Prostate gland (tissue), 2 donors: ENCODE measurements around the gene RABGAP1. TPM values are rescaled to one million over a fixed set of nuclear protein-coding genes. Genes with fewer than 3 reads are reported as not detected.

Experiments used
- DNase-seq: peaks from one replicate; pipeline ENCODE4 v3.0.0-alpha.2; 2019; ENCODE audit warnings: low spot score
- H3K27ac ChIP-seq, 2 donors: fragments of 200-600 bp; sonication (generic); 2 replicates each; pipeline ENCODE4 v1.5.1; 2017 to 2019
- H3K27me3 ChIP-seq: fragments of 200-600 bp; sonication (generic); replicated peaks from 2 replicates; pipeline ENCODE4 v1.5.1; 2019; ENCODE audit not compliant: insufficient read depth
- H3K36me3 ChIP-seq, 2 donors: fragments of 200-600 bp; sonication (generic); 1 replicate in 1 of 2; 2 replicates in 1 of 2; pipeline versions ENCODE4 v1.5.1 to v1.8.1; 2017 to 2019
- H3K4me1 ChIP-seq: fragments of 200-600 bp; sonication (generic); replicated peaks from 2 replicates; pipeline ENCODE4 v1.5.1; 2019
- H3K4me3 ChIP-seq, 2 donors: fragments of 200-600 bp; sonication (generic); 2 replicates each; pipeline ENCODE4 v1.5.1; 2017 to 2019
- H3K9me3 ChIP-seq: fragments of 200-600 bp; sonication (generic); 2 replicates; pipeline ENCODE4 v1.5.1; 2017
- CTCF ChIP-seq, 4 experiments: fragments of 200-600 bp in 2 of 4; fragments of 450-650 bp in 2 of 4; sonication (generic) in 2 of 4; IDR thresholded peaks; 1 replicate in 3 of 4; 2 replicates in 1 of 4; pipeline ENCODE4 v1.5.1; 2016 to 2019; ENCODE audit warnings: antibody characterized with exemption in 4 of 4, mild to moderate bottlenecking in 2 of 4, moderate library complexity in 2 of 4
- POLR2A ChIP-seq: fragments of 450-650 bp; IDR thresholded peaks from one replicate; pipeline ENCODE4 v1.6.1; 2016; ENCODE audit warnings: antibody characterized with exemption, mild to moderate bottlenecking
- POLR2AphosphoS5 ChIP-seq: sonication (generic); formaldehyde crosslinking; IDR thresholded peaks from one replicate; pipeline ENCODE4 v1.6.1; 2017; ENCODE audit warnings: antibody characterized with exemption
- WGBS: methylation state at CpG from one replicate; pipeline ENCODE4 v1.1.5; 2018; 5-methylcytosine and 5-hydroxymethylcytosine counted together
- intact Hi-C: fragments of 100-400 bp; cut with DNase I; formaldehyde crosslinking; loops from one replicate; pipeline ENCODE4 v1.14.2; 2022
- total RNA-seq, 2 donors: library from RNA; depleted of rRNA; stranded (reverse); fragments of >200 nt; gene quantifications; one replicate each; pipeline ENCODE4 v1.1.0, GENCODE V29; 2016

Gene RABGAP1
- total RNA-seq, 2 donors from 2014 or later, result 59.8 to 104 TPM

DNA sequence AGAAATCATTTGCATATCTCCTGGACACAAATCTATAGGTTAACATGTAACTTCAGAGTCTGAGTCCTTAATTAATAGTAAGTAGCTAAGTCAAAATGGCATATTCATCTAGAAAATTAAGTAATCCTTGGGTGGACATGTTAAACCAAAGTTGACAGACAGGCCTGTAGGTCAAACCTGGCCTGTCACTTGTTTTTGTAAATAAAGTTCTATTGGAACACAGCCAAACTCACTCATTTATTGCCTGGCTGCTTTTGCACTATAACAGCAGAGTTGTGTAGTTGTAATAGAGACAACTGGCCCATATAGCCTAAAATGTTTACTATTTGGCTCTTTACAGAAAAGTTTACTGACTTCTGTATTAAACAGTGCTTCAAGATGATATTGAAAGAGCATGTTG, 68.1 kb downstream of the RABGAP1 start:
- H3K9me3 ChIP-seq, result no peaks in the 10 kb centered on the region
- no peaks in the 10 kb centered on the region for H3K36me3 ChIP-seq
- no peak for DNase-seq
- no peak overlapping the region for H3K27ac ChIP-seq
- no peaks in the 10 kb centered on the region for H3K4me1 ChIP-seq
- intact Hi-C loops, result no loop called here
- no peaks in the 10 kb centered on the region for H3K27me3 ChIP-seq
- TF ChIP-seq POLR2AphosphoS5 (no peak), CTCF (IDR thresholded peaks at IDR 0.05) (no peak), POLR2A (no peak)
- no peak overlapping the region for H3K4me3 ChIP-seq

DNA sequence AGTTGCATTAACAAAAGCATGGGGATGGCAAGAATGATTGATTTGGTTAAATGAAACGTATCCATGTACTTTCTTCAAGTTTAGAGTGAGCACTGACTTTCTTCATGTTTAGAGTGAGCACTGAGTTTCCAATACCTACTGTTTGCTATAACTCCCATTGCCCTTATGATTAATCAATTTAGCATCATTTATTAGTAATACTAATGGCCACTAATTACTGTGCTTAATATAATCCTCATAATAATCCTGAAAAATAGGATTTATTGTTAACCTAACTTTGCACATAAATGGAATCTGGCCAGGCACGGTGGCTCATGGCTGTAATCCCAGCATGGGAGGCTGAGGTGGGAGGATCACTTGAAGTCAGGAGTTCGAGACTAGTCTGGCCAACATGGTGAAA, 70.6 kb downstream of the RABGAP1 start:
- Histone ChIP-seq H3K36me3 (no peaks in the 10 kb centered on the region), H3K4me3 (no peak overlapping the region), H3K27me3 (no peaks in the 10 kb centered on the region), H3K9me3 (no peaks in the 10 kb centered on the region), H3K4me1 (no peaks in the 10 kb centered on the region), H3K27ac (no peak overlapping the region)
- intact Hi-C loops, result no loop called here
- no peak for DNase-seq
- WGBS, result 79% methylated on average over 3 of the region's 3 CpGs
- no peak for TF ChIP-seq CTCF (IDR thresholded peaks at IDR 0.05)
- TF ChIP-seq POLR2AphosphoS5, result no peak
- TF ChIP-seq POLR2A, result no peak

DNA sequence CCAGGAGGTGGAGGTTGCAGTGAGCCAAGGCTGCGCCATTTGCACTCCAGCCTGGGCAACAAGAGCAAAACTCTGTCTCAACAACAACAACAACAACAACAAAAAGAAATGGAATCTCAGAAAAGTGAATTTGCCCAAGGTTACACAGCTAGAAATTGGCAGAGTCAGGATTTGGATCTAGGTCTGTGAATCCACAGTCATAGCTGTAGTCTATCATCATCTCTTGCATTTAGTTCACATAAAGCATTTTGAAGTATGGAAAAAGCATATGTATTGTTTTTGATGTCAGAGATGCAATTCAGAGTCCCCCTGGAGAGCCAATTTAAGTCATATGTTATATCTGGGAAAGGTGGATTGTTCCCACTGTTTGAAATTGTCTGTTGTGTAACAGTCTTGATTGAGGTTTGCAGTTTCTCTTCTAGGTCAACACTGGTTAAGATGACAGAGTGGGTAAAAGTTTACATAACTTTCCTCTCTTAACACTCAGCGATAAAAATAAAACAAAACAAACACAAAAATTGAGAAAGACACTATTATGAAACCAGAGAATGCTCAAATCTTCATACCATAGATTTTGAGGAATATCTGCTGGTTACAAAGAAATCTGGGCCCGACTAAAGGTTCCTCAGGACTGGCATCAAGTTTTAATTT, 71.2 kb downstream of the RABGAP1 start:
- no peak for TF ChIP-seq CTCF (IDR thresholded peaks at IDR 0.05)
- no peak for TF ChIP-seq POLR2A
- no peak for TF ChIP-seq POLR2AphosphoS5
- no peaks in the 10 kb centered on the region for H3K9me3 ChIP-seq
- intact Hi-C loops, result no loop called here
- H3K36me3 ChIP-seq, result no peaks in the 10 kb centered on the region
- H3K27me3 ChIP-seq, result no peaks in the 10 kb centered on the region
- no peak overlapping the region for H3K4me3 ChIP-seq
- no peaks in the 10 kb centered on the region for H3K4me1 ChIP-seq
- H3K27ac ChIP-seq, result no peak overlapping the region
- WGBS, result 87% methylated on average over 3 of the region's 3 CpGs
- no peak for DNase-seq

DNA sequence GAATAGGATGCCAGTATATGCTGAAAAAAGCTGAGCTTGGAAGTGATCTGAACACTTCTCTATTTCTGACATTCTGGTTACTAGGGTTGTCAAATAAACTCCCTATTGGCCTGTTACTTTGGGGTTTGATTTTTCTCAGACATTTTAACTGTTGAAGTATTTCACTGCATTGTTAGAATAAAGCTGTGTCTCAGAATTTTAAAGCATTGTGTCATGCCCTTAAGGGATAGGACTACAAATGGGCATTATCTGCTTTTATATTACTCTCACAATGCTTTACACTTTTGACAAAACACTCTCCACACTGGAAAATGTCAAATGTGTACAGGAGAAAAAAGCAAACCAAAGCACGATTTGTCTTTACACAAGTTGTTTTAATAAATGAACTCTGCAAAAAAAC, 75.8 kb downstream of the RABGAP1 start:
- no peaks in the 10 kb centered on the region for H3K9me3 ChIP-seq
- H3K4me3 ChIP-seq, result no peak overlapping the region
- H3K27ac ChIP-seq, result no peak overlapping the region
- no peaks in the 10 kb centered on the region for H3K4me1 ChIP-seq
- no peak for DNase-seq
- intact Hi-C loops, result no loop called here
- WGBS, result 81% methylated on average over 1 of the region's 1 CpG
- H3K27me3 ChIP-seq, result no peaks in the 10 kb centered on the region
- TF ChIP-seq CTCF (IDR thresholded peaks at IDR 0.05), result no peak
- TF ChIP-seq POLR2AphosphoS5, result no peak
- no peak for TF ChIP-seq POLR2A
- H3K36me3 ChIP-seq, result no peaks in the 10 kb centered on the region

DNA sequence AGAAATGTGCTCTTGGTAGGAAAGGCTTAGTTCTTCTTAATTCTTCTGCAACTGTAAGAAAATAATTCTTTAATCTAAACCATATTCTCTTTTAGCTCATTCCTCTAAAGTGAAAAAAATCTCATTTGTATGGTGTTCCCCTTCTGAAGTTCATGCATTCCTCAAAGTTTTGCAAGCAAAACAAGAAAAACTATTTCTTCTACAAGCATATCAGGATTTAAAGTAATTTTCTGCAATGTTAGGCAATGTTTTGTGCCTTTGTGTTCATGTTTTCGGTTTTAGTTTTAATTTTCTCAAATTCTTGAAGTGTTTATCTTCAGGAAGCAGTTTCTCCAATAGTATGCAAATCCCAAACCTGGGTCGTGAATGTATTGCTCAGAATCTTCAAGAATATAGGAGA, 80.0 kb downstream of the RABGAP1 start:
- no peak for TF ChIP-seq POLR2A
- no peak for TF ChIP-seq POLR2AphosphoS5
- TF ChIP-seq CTCF (IDR thresholded peaks at IDR 0.05), result no peak
- Histone ChIP-seq H3K9me3 (no peaks in the 10 kb centered on the region), H3K4me3 (no peak overlapping the region), H3K27me3 (no peaks in the 10 kb centered on the region), H3K27ac (no peak overlapping the region), H3K4me1 (no peaks in the 10 kb centered on the region), H3K36me3 (no peaks in the 10 kb centered on the region)
- no peak for DNase-seq
- WGBS, result 91% methylated on average over 2 of the region's 2 CpGs
- intact Hi-C loops, result no loop called here
